Testis (tissue), 3 donors: ENCODE results near the gene LYST. TPM values are rescaled to one million over a fixed set of nuclear protein-coding genes. Genes with fewer than 3 reads are reported as not detected.
"Not testable (repeated sequence)": the region's sequence is repeated elsewhere in the genome, so short reads cannot be mapped to it uniquely, and the experiment has no call there.

Experiments
- DNase-seq: peaks from one replicate; pipeline ENCODE4 v3.0.0-alpha.2; 2019
- H3K27ac ChIP-seq, 2 donors: fragments of 200-600 bp; sonication (generic); one replicate each; pipeline ENCODE4 v1.5.1; 2019
- H3K27me3 ChIP-seq: fragments of 200-600 bp; sonication (generic); one replicate; pipeline ENCODE4 v1.5.1; 2019
- H3K36me3 ChIP-seq: fragments of 200-600 bp; sonication (generic); one replicate; pipeline ENCODE4 v1.5.1; 2017; ENCODE audit warnings: low read depth; ENCODE audit errors: missing control alignments
- H3K4me1 ChIP-seq: fragments of 200-600 bp; sonication (generic); one replicate; pipeline ENCODE4 v1.5.1; 2019
- H3K4me3 ChIP-seq, 2 donors: fragments of 200-600 bp; sonication (generic); one replicate each; pipeline ENCODE4 v1.5.1; 2017 to 2019
- H3K9me3 ChIP-seq: fragments of 200-600 bp; sonication (generic); one replicate; pipeline ENCODE4 v1.5.1; 2017
- POLR2A ChIP-seq: fragments of 450-650 bp; IDR thresholded peaks from one replicate; pipeline ENCODE4 v1.6.1; 2017; ENCODE audit warnings: antibody characterized with exemption, mild to moderate bottlenecking, moderate library complexity
- whole genome bisulfite sequencing, 2 donors: methylation state at CpG; one replicate each; pipeline ENCODE4 v1.1.5; 2018; 5-methylcytosine and 5-hydroxymethylcytosine counted together
- intact Hi-C: fragments of 100-400 bp; cut with DNase I; formaldehyde crosslinking; loops from one replicate; pipeline ENCODE4 v1.15.1; 2023; ENCODE audit warnings: low total_unique reads
- polyA plus RNA-seq: library from polyadenylated mRNA; stranded (reverse); fragments of 350-450 nt; fragmentation: Illumina TruSeq; extraction: RNeasy Lipid Tissue Mini Kit (QIAGEN cat#74804); gene quantifications from one replicate; pipeline ENCODE4 v1.2.3, GENCODE V29; 2014; ENCODE audit warnings: low read depth, low replicate concordance; ENCODE audit not compliant: insufficient read depth
- total RNA-seq, 2 donors: library from RNA; depleted of rRNA; stranded (reverse); fragments of >200 nt; gene quantifications; one replicate each; pipeline ENCODE4 v1.2.3, GENCODE V29; 2016
- TF ChIP-seq, protein P1 (sequence below), 3 experiments: fragments of 450-650 bp in 2 of 3; fragments of 200-600 bp in 1 of 3; sonication (generic) in 1 of 3; IDR thresholded peaks; one replicate each; pipeline ENCODE4 v1.5.1; 2016 to 2019; ENCODE audit warnings: antibody characterized with exemption in 3 of 3, mild to moderate bottlenecking in 2 of 3, moderate library complexity in 1 of 3

The LYST gene
- total and polyA plus RNA-seq, 3 donors from 2014 or later: 22.9 to 69.1 (median 60.9) TPM

DNA sequence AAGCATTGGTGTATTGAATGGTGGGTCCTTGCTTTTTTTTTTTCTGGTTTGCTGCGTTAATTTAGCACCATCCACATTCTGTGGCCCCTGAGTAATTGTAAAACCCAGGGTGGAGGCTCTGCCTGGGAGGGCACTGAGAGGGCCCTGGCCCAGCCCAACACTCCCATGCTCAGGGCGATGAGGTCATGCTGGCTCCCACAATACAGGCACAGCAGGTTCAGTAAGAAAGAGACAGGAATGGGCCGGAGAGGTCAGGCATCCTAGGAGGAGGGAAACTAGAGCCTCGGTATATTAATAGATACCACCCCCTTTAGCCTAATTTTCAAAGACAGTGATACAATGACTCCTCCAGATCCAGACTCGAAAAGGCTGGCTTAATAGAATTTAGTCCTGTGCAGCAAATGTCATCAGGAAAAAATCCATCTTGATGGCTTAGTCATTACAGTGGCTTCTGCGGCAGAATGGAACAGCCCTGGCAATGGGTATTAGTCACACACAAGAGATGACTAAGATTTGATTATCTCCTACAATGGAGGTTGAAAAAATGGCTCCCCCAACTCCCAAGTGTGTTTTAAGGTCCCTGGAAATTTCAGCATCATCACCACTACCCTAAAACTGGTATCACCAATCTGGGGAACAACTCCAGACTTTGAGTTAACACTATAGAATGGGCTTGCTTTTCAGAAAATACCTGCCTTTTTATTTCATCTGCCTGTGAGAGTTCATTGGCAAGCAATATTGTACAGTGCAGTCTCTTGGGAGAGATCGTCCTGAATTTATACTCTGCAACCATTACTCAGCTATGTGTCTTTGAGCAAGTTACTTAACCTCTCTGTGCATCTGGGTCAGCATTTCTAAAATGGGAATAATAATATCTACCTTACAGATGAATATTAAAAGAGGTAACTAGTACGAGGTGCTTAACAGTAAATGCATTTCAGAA lies 43.9 kb upstream of the LYST start:
- Histone ChIP-seq H3K27me3 (no peaks in the 10 kb centered on the region), H3K36me3 (no peaks in the 10 kb centered on the region), H3K4me3 (no peak overlapping the region), H3K4me1 (no peaks in the 10 kb centered on the region), H3K9me3 (no peaks in the 10 kb centered on the region), H3K27ac (no peak overlapping the region)
- 66 to 71% methylated on average over 8 of the region's 8 CpGs for WGBS, 2 donors
- TF ChIP-seq POLR2A: no peak
- TF ChIP-seq, protein P1, sequence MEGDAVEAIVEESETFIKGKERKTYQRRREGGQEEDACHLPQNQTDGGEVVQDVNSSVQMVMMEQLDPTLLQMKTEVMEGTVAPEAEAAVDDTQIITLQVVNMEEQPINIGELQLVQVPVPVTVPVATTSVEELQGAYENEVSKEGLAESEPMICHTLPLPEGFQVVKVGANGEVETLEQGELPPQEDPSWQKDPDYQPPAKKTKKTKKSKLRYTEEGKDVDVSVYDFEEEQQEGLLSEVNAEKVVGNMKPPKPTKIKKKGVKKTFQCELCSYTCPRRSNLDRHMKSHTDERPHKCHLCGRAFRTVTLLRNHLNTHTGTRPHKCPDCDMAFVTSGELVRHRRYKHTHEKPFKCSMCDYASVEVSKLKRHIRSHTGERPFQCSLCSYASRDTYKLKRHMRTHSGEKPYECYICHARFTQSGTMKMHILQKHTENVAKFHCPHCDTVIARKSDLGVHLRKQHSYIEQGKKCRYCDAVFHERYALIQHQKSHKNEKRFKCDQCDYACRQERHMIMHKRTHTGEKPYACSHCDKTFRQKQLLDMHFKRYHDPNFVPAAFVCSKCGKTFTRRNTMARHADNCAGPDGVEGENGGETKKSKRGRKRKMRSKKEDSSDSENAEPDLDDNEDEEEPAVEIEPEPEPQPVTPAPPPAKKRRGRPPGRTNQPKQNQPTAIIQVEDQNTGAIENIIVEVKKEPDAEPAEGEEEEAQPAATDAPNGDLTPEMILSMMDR (IDR thresholded peaks at IDR 0.05): no peak
- intact Hi-C loops: no loop called here
- DNase-seq: no peak

DNA sequence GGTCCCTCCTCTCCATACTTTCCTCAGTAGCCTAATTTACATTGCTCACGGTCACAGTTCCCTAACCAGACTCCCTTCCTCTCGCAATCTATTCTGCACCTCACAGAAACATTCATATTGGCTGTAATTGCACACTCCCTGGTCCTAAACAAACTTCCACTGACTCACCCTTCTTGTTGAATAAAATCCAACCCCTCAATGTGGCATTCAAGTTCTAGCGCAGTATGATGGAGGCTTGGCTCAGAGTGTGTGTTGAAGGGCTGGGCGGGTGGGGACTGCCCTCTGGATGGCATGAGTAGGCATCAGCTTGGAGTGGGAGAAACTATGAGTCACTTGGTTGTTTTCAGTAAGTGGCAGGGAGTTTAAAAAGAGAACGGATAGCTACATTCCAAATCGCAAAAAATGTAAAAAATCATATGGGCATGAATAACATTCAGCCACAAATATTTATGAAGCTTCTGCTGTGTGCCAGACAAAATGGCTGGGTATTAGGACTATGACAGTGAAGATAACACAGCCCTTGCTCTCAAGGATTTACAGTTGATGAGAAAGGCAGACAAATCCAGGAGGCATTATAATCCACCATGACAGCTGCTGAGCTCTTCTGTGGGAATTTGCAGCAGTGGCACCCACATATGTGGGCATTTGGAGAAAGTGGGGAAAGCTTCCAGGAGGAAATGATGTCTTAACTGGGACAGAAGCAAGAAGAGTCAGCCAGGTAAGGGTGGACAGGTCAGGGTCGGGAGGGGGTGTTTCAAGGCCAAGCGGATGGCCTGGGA lies 42.2 kb upstream of the LYST start:
- WGBS, 2 donors: 84 to 90% methylated on average over 8 of the region's 8 CpGs
- no peaks in the 10 kb centered on the region for H3K27me3 ChIP-seq
- H3K9me3 ChIP-seq: no peaks in the 10 kb centered on the region
- H3K27ac ChIP-seq: no peak overlapping the region
- intact Hi-C loops: no loop called here
- no peak for DNase-seq
- H3K4me1 ChIP-seq: no peaks in the 10 kb centered on the region
- no peaks in the 10 kb centered on the region for H3K36me3 ChIP-seq
- no peak overlapping the region for H3K4me3 ChIP-seq
- TF ChIP-seq POLR2A: no peak

DNA sequence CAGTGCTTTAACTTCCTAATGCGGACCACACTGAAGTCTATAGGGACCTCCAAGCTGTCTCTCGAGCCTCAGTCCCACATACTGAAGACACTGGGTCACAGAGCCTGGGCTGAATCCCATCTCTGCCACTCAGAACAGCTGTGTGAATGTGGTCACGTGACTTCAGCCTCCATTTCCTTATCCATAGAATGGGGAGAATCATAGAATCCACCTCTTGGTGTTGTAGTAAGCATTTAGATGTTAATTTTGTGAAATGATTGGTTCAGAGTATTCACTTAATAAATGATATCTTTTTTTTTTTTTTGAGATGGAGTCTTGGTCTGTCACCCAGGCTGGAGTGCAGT lies 41.2 kb upstream of the LYST start:
- H3K4me3 ChIP-seq: no peak overlapping the region
- WGBS, 2 donors: 90 to 92% methylated on average over 3 of the region's 3 CpGs
- peaks cover 1% of the 10 kb centered on the region for H3K4me1 ChIP-seq
- DNase-seq: no peak
- intact Hi-C loops: no loop called here
- H3K9me3 ChIP-seq: no peaks in the 10 kb centered on the region
- H3K27ac ChIP-seq: no peak overlapping the region
- no peak for TF ChIP-seq POLR2A
- TF ChIP-seq, protein P1 (IDR thresholded peaks at IDR 0.05): no peak
- H3K27me3 ChIP-seq: no peaks in the 10 kb centered on the region
- no peaks in the 10 kb centered on the region for H3K36me3 ChIP-seq

GRCh38 chr1:235907187-235907896 lies 40.6 kb upstream of the LYST start:
- Histone ChIP-seq H3K27me3 (no peaks in the 10 kb centered on the region), H3K4me3 (no peak overlapping the region), H3K27ac (no peak overlapping the region), H3K4me1 (peaks cover 4% of the 10 kb centered on the region), H3K9me3 (no peaks in the 10 kb centered on the region), H3K36me3 (no peaks in the 10 kb centered on the region)
- 80 to 83% methylated on average over 12 of the region's 12 CpGs for WGBS, 2 donors
- intact Hi-C loops: no loop called here
- TF ChIP-seq, protein P1 (IDR thresholded peaks at IDR 0.05): no peak
- TF ChIP-seq POLR2A: no peak
- no peak for DNase-seq

- 95% methylated on average over 5 of the region's 5 CpGs for WGBS, 2 donors
- no peak for TF ChIP-seq POLR2A
- TF ChIP-seq, protein P1 (IDR thresholded peaks at IDR 0.05): no peak
- peaks cover 4% of the 10 kb centered on the region for H3K4me1 ChIP-seq
- intact Hi-C loops: no loop called here
- no peak overlapping the region for H3K27ac ChIP-seq
- no peaks in the 10 kb centered on the region for H3K36me3 ChIP-seq
- no peaks in the 10 kb centered on the region for H3K27me3 ChIP-seq
- no peak for DNase-seq
- H3K9me3 ChIP-seq: no peaks in the 10 kb centered on the region
- H3K4me3 ChIP-seq: no peak overlapping the region
Measured at GRCh38 chr1:235906436-235906835, 39.7 kb upstream of the LYST start.

DNA sequence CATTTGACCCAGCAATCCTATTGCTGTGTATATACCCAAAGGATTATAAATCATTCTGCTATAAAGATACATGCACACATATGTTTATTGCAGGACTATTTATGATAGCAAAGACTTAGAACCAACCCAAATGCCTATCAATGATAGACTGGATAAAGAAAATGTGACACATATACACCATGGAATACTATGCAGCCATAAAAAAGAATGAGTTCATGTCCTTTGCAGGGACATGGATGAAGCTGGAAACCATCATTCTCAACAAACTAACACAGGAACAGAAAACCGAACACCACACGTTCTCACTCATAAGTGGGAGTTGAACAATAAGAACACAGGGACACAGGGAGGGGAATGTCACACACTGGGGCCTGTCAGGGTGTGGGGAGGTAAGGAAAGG lies 37.1 kb upstream of the LYST start:
- H3K27ac ChIP-seq, DNase-seq, H3K36me3 ChIP-seq, H3K4me1 ChIP-seq, H3K4me3 ChIP-seq, H3K27me3 ChIP-seq, intact Hi-C loops, H3K9me3 ChIP-seq: not testable (repeated sequence)
- 47 to 74% methylated on average over 2 of the region's 2 CpGs for WGBS, 2 donors
